Neural cell (in vitro differentiated cells): Measurements from ENCODE around the gene PDHB.

ENCODE experiments used
- CTCF ChIP-seq: fragments of 450-650 bp; IDR thresholded peaks from 2 replicates; pipeline ENCODE4 v1.5.1; 2014; ENCODE audit warnings: antibody characterized with exemption, mild to moderate bottlenecking, moderate library complexity; ENCODE audit not compliant: poor library complexity, severe bottlenecking
- EP300 ChIP-seq: fragments of 450-650 bp; conservative IDR thresholded peaks from 2 replicates; pipeline ENCODE4 v1.6.1; 2014; ENCODE audit warnings: antibody characterized with exemption, mild to moderate bottlenecking, moderate library complexity; ENCODE audit not compliant: poor library complexity, severe bottlenecking
- POLR2AphosphoS5 ChIP-seq: IDR thresholded peaks from 2 replicates; pipeline ENCODE4 v1.6.1; 2012
- REST ChIP-seq: IDR thresholded peaks from 2 replicates; pipeline ENCODE4 v1.6.1; 2012; ENCODE audit warnings: borderline replicate concordance
- TAF1 ChIP-seq: IDR thresholded peaks from 2 replicates; pipeline ENCODE4 v1.6.1; 2012; ENCODE audit warnings: low read depth

- TF ChIP-seq TAF1, result no peak
- no peak for TF ChIP-seq CTCF
- TF ChIP-seq REST, result no peak
- TF ChIP-seq POLR2AphosphoS5, result no peak
- TF ChIP-seq EP300, result no peak
Observed at GRCh38 chr3:58429657-58430056, 4.0 kb downstream of the PDHB start.
